GM21390 (cell line): ENCODE measurements around the gene BTNL3.
"Not testable (repeated sequence)": the region's sequence is repeated elsewhere in the genome, so short reads cannot be mapped to it uniquely, and the experiment has no call there.

Experiments used
- ATAC-seq: cut with Tn5 transposase; IDR thresholded peaks from one replicate; pipeline ENCODE4 v1.9.1; 2021; ENCODE audit not compliant: unreplicated experiment

BTNL3 gene

GRCh38 chr5:181045857-181046256, 57.2 kb downstream of the BTNL3 start:
- ATAC-seq, result not testable (repeated sequence)

- ATAC-seq, result no peak
Measured at GRCh38 chr5:181047288-181047687, 58.6 kb downstream of the BTNL3 start.

GRCh38 chr5:181047921-181048320, 59.3 kb downstream of the BTNL3 start:
- no peak for ATAC-seq

- ATAC-seq, result no peak
Measured at GRCh38 chr5:181050016-181050415, 61.4 kb downstream of the BTNL3 start.

GRCh38 chr5:181051841-181052671, 63.4 kb downstream of the BTNL3 start:
- no peak for ATAC-seq

GRCh38 chr5:181052672-181053487, 64.2 kb downstream of the BTNL3 start:
- no peak for ATAC-seq

- no peak for ATAC-seq
Measured at GRCh38 chr5:181053488-181054121, 65.0 kb downstream of the BTNL3 start.

GRCh38 chr5:181054138-181054537, 65.5 kb downstream of the BTNL3 start:
- no peak for ATAC-seq

- no peak for ATAC-seq
Measured at GRCh38 chr5:181054871-181055459, 66.3 kb downstream of the BTNL3 start.
